Astrocyte (in vitro differentiated cells and primary cell): ENCODE data around the gene CCDC80.

Source experiments
- EZH2 ChIP-seq: IDR thresholded peaks from 2 replicates; pipeline ENCODE4 v1.6.1; 2012; ENCODE audit warnings: mild to moderate bottlenecking, low read length, inconsistent platforms; ENCODE audit not compliant: insufficient read depth
- TF ChIP-seq, protein P1 (sequence below): IDR thresholded peaks from 2 replicates; pipeline ENCODE4 v1.5.1; 2011; ENCODE audit warnings: low read depth, mild to moderate bottlenecking, inconsistent platforms, low read length, moderate library complexity; ENCODE audit not compliant: insufficient read depth

DNA sequence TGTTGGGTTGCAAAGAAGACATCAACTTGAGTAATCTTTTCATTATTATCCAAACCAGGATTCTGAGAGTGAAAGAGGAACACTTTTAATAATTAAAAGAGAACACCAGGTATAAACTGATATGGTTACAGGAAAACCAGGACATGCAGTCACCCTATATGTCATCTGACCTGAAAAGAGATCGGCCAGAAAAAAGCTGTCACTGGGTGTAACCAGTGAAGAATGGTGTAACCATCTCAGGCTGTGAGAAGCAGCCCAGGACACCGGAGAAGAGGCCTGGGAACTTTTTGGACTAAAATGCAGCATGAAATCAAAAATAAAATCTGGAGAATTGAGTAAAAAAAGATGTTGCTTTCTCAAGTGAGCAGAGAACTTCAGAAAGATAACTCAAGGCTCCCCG lies 10.1 kb upstream of the CCDC80 start:
- TF ChIP-seq, protein P1, sequence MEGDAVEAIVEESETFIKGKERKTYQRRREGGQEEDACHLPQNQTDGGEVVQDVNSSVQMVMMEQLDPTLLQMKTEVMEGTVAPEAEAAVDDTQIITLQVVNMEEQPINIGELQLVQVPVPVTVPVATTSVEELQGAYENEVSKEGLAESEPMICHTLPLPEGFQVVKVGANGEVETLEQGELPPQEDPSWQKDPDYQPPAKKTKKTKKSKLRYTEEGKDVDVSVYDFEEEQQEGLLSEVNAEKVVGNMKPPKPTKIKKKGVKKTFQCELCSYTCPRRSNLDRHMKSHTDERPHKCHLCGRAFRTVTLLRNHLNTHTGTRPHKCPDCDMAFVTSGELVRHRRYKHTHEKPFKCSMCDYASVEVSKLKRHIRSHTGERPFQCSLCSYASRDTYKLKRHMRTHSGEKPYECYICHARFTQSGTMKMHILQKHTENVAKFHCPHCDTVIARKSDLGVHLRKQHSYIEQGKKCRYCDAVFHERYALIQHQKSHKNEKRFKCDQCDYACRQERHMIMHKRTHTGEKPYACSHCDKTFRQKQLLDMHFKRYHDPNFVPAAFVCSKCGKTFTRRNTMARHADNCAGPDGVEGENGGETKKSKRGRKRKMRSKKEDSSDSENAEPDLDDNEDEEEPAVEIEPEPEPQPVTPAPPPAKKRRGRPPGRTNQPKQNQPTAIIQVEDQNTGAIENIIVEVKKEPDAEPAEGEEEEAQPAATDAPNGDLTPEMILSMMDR, result no peak
- no peak for TF ChIP-seq EZH2
